Trophoblast cell (in vitro differentiated cells and primary cell): ENCODE results near the gene RC3H2.

Experiments
- DNase-seq, 2 donors: peaks; one replicate each; pipeline ENCODE4 v3.0.0-alpha.2; 2016
- H2AFZ ChIP-seq: 2 replicates; pipeline ENCODE4 v1.6.1; 2013; ENCODE audit warnings: low read length, moderate library complexity, mild to moderate bottlenecking; ENCODE audit not compliant: insufficient read depth, poor library complexity
- H2AK5ac ChIP-seq: 2 replicates; pipeline ENCODE4 v1.6.1; 2013; ENCODE audit warnings: mild to moderate bottlenecking, low read length
- H2BK120ac ChIP-seq: 2 replicates; pipeline ENCODE4 v1.6.1; 2013; ENCODE audit warnings: low read length, mild to moderate bottlenecking, moderate library complexity; ENCODE audit not compliant: insufficient read depth, poor library complexity
- H2BK12ac ChIP-seq: 2 replicates; pipeline ENCODE4 v1.6.1; 2013; ENCODE audit warnings: mild to moderate bottlenecking, low read length, moderate library complexity
- H2BK5ac ChIP-seq: 2 replicates; pipeline ENCODE4 v1.6.1; 2013; ENCODE audit warnings: low read length, low read depth, moderate library complexity, mild to moderate bottlenecking; ENCODE audit not compliant: poor library complexity
- H3K14ac ChIP-seq: 2 replicates; pipeline ENCODE4 v1.6.1; 2013; ENCODE audit warnings: mild to moderate bottlenecking, low read length
- H3K18ac ChIP-seq: 2 replicates; pipeline ENCODE4 v1.6.1; 2013; ENCODE audit warnings: mild to moderate bottlenecking, low read length
- H3K23ac ChIP-seq: 2 replicates; pipeline ENCODE4 v1.6.1; 2013; ENCODE audit warnings: low read length
- H3K27ac ChIP-seq: 2 replicates; pipeline ENCODE4 v1.5.1; 2013; ENCODE audit warnings: low read depth, mild to moderate bottlenecking, inconsistent platforms, low read length, moderate library complexity
- H3K27me3 ChIP-seq: 2 replicates; pipeline ENCODE4 v1.6.1; 2013; ENCODE audit warnings: inconsistent platforms, mild to moderate bottlenecking, low read length, moderate library complexity; ENCODE audit not compliant: insufficient read depth
- H3K36me3 ChIP-seq, 2 experiments: 1 replicate in 1 of 2; 2 replicates in 1 of 2; pipeline ENCODE4 v1.6.1; 2013; ENCODE audit warnings: low read length in 2 of 2, mild to moderate bottlenecking in 2 of 2, moderate library complexity in 1 of 2; ENCODE audit not compliant: insufficient read depth in 2 of 2, control insufficient read depth in 1 of 2
- H3K4ac ChIP-seq: 2 replicates; pipeline ENCODE4 v1.6.1; 2013; ENCODE audit warnings: low read depth, mild to moderate bottlenecking, low read length, moderate library complexity
- H3K4me1 ChIP-seq, 2 experiments: 1 replicate in 1 of 2; 2 replicates in 1 of 2; pipeline ENCODE4 v1.6.1; 2013; ENCODE audit warnings: low read length in 2 of 2, mild to moderate bottlenecking in 2 of 2, moderate library complexity in 1 of 2; ENCODE audit not compliant: insufficient read depth in 2 of 2, control insufficient read depth in 1 of 2
- H3K4me2 ChIP-seq: 2 replicates; pipeline ENCODE4 v1.6.1; 2013; ENCODE audit warnings: inconsistent platforms, mild to moderate bottlenecking, low read length, moderate library complexity
- H3K4me3 ChIP-seq: 2 replicates; pipeline ENCODE4 v1.5.1; 2013; ENCODE audit warnings: mild to moderate bottlenecking, low read depth, low read length, inconsistent platforms
- H3K79me1 ChIP-seq: one replicate; pipeline ENCODE4 v1.6.1; 2013; ENCODE audit warnings: low read length
- H3K79me2 ChIP-seq: 2 replicates; pipeline ENCODE4 v1.6.1; 2013; ENCODE audit warnings: low read length, mild to moderate bottlenecking; ENCODE audit not compliant: control insufficient read depth, insufficient read depth, poor library complexity
- H3K9ac ChIP-seq: 2 replicates; pipeline ENCODE4 v1.6.1; 2013; ENCODE audit warnings: mild to moderate bottlenecking, low read length
- H3K9me3 ChIP-seq: 2 replicates; pipeline ENCODE4 v1.6.1; 2013; ENCODE audit warnings: low read depth, mild to moderate bottlenecking, control low read depth, inconsistent platforms, low read length; ENCODE audit not compliant: insufficient read depth
- H4K12ac ChIP-seq: 2 replicates; pipeline ENCODE4 v1.6.1; 2013; ENCODE audit warnings: low read depth, mild to moderate bottlenecking, low read length, moderate library complexity
- H4K8ac ChIP-seq: 2 replicates; pipeline ENCODE4 v1.6.1; 2013; ENCODE audit warnings: low read depth, mild to moderate bottlenecking, low read length, moderate library complexity
- H4K91ac ChIP-seq: one replicate; pipeline ENCODE4 v1.6.1; 2013; ENCODE audit warnings: low read depth, mild to moderate bottlenecking, low read length, moderate library complexity
- WGBS: extraction: QIAGEN DNeasy Blood & Tissue Kit; methylation state at CpG from one replicate; pipeline ENCODE4 v1.1.7; 2013; ENCODE audit warnings: missing lambda C conversion rate; ENCODE audit not compliant: insufficient read length, insufficient coverage; ENCODE audit errors: extremely low coverage; 5-methylcytosine and 5-hydroxymethylcytosine counted together

The RC3H2 gene

GRCh38 chr9:122822938-122823337, 82.2 kb downstream of the RC3H2 start:
- peaks cover 32 to 37% of the 10 kb centered on the region in 2 experiments for H3K36me3 ChIP-seq
- no peak overlapping the region for H3K23ac ChIP-seq
- H3K9ac ChIP-seq = no peak overlapping the region
- H3K4me2 ChIP-seq = no peak overlapping the region
- H4K8ac ChIP-seq = no peak overlapping the region
- no peak overlapping the region for H3K27ac ChIP-seq
- no peak overlapping the region for H4K12ac ChIP-seq
- H4K91ac ChIP-seq = no peak overlapping the region
- H3K4ac ChIP-seq = no peak overlapping the region
- no peak overlapping the region for H2BK12ac ChIP-seq
- no peak overlapping the region for H2BK120ac ChIP-seq
- no peak overlapping the region for H2AK5ac ChIP-seq
- H3K27me3 ChIP-seq = no peaks in the 10 kb centered on the region
- peaks cover 5% of the 10 kb centered on the region for H3K79me2 ChIP-seq
- no peak overlapping the region for H3K4me3 ChIP-seq
- no peak overlapping the region for H3K14ac ChIP-seq
- H3K79me1 ChIP-seq = peaks cover 6% of the 10 kb centered on the region
- no peak overlapping the region for H2AFZ ChIP-seq
- WGBS = no CpG with 5 or more reads among the region's 4 CpGs
- H3K4me1 ChIP-seq = peaks cover 7 to 9% of the 10 kb centered on the region in 2 experiments
- H3K18ac ChIP-seq = no peak overlapping the region
- no peaks in the 10 kb centered on the region for H3K9me3 ChIP-seq
- DNase-seq = no peak
- no peak overlapping the region for H2BK5ac ChIP-seq

DNA sequence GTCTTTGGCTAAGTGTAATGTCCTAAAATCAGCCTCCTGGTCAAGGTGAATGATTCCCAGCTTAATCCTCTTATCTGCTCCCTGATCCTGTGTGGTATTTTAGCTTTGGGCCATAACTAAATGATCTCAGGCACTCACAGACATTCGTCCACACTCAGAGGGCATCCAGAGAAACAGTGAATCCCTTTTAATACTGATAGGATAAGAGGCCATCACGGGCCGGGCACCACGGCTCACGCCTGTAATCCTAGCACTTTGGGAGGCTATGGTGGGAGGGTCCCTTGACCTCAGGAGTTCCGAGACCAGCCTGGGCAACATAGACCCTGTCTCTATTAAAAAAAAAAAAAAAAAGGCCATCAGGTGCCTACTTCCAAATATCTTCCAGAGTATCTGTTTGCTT, 83.1 kb downstream of the RC3H2 start:
- no peak overlapping the region for H4K8ac ChIP-seq
- H3K36me3 ChIP-seq = peaks cover 34 to 39% of the 10 kb centered on the region in 2 experiments
- H3K4me1 ChIP-seq = peaks cover 4 to 6% of the 10 kb centered on the region in 2 experiments
- H3K27ac ChIP-seq = no peak overlapping the region
- H3K4ac ChIP-seq = no peak overlapping the region
- H3K18ac ChIP-seq = no peak overlapping the region
- H3K9me3 ChIP-seq = no peaks in the 10 kb centered on the region
- peak in 1 of 2 donors; percentile 13 for DNase-seq
- no peak overlapping the region for H4K12ac ChIP-seq
- peaks cover 3% of the 10 kb centered on the region for H3K79me1 ChIP-seq
- no peak overlapping the region for H4K91ac ChIP-seq
- peaks cover 2% of the 10 kb centered on the region for H3K79me2 ChIP-seq
- H3K23ac ChIP-seq = no peak overlapping the region
- no peak overlapping the region for H3K14ac ChIP-seq
- no peak overlapping the region for H2AFZ ChIP-seq
- WGBS = no CpG with 5 or more reads among the region's 6 CpGs
- H2BK120ac ChIP-seq = no peak overlapping the region
- H2BK12ac ChIP-seq = no peak overlapping the region
- H2BK5ac ChIP-seq = no peak overlapping the region
- no peak overlapping the region for H3K4me3 ChIP-seq
- H3K9ac ChIP-seq = no peak overlapping the region
- no peaks in the 10 kb centered on the region for H3K27me3 ChIP-seq
- no peak overlapping the region for H2AK5ac ChIP-seq
- no peak overlapping the region for H3K4me2 ChIP-seq

- H3K27me3 ChIP-seq = no peaks in the 10 kb centered on the region
- H3K79me2 ChIP-seq = peaks cover 2% of the 10 kb centered on the region
- H2BK12ac ChIP-seq = no peak overlapping the region
- DNase-seq = peak in 1 of 2 donors; percentile 40
- no CpG with 5 or more reads among the region's 7 CpGs for WGBS
- peak overlapping the region; percentile 23 for H3K9ac ChIP-seq
- H3K36me3 ChIP-seq = peaks cover 33 to 39% of the 10 kb centered on the region in 2 experiments
- no peak overlapping the region for H4K91ac ChIP-seq
- no peak overlapping the region for H2AFZ ChIP-seq
- peaks cover under 1 to 2% of the 10 kb centered on the region in 2 experiments for H3K4me1 ChIP-seq
- H3K79me1 ChIP-seq = no peaks in the 10 kb centered on the region
- H4K12ac ChIP-seq = no peak overlapping the region
- no peak overlapping the region for H3K4me2 ChIP-seq
- no peak overlapping the region for H2AK5ac ChIP-seq
- H3K4me3 ChIP-seq = no peak overlapping the region
- H2BK5ac ChIP-seq = no peak overlapping the region
- no peak overlapping the region for H3K23ac ChIP-seq
- no peak overlapping the region for H2BK120ac ChIP-seq
- no peak overlapping the region for H3K18ac ChIP-seq
- H3K14ac ChIP-seq = no peak overlapping the region
- no peak overlapping the region for H3K27ac ChIP-seq
- H3K9me3 ChIP-seq = no peaks in the 10 kb centered on the region
- no peak overlapping the region for H3K4ac ChIP-seq
- H4K8ac ChIP-seq = no peak overlapping the region
Observed at GRCh38 chr9:122821278-122821943, 83.7 kb downstream of the RC3H2 start.

DNA sequence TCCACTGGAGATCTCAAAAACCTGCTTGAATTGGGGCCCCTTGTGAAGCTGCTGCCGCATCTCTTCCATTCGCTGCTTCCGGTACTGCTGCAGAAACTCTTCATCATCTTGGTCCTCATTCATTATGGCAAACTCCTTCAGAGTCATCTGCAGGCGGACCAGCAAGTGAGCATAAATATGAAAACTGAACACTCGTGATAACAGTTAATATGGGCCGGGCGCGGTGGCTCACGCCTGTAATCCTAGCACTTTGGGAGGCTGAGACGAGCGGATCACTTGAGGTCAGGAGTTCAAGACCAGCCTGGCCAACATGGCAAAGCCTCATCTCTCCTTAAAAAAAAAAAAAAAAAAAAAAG, 84.7 kb downstream of the RC3H2 start:
- Histone ChIP-seq H3K27me3 (no peaks in the 10 kb centered on the region), H2BK120ac (no peak overlapping the region), H3K9me3 (no peaks in the 10 kb centered on the region), H2AK5ac (no peak overlapping the region), H3K14ac (no peak overlapping the region), H2BK5ac (no peak overlapping the region), H3K27ac (no peak overlapping the region), H4K12ac (no peak overlapping the region), H3K9ac (no peak overlapping the region), H4K91ac (no peak overlapping the region), H3K79me1 (no peaks in the 10 kb centered on the region), H3K79me2 (no peaks in the 10 kb centered on the region), H3K4me3 (no peak overlapping the region), H3K4me1 (peaks cover 0 to 2% of the 10 kb centered on the region in 2 experiments), H2BK12ac (no peak overlapping the region), H3K36me3 (peaks cover 32 to 40% of the 10 kb centered on the region in 2 experiments), H3K4ac (no peak overlapping the region), H2AFZ (no peak overlapping the region), H3K18ac (no peak overlapping the region), H3K4me2 (no peak overlapping the region), H4K8ac (no peak overlapping the region), H3K23ac (no peak overlapping the region)
- no peak for DNase-seq
- WGBS = no CpG with 5 or more reads among the region's 11 CpGs
